ENCODE data around the gene GMPPA.

Gene GMPPA

DNA sequence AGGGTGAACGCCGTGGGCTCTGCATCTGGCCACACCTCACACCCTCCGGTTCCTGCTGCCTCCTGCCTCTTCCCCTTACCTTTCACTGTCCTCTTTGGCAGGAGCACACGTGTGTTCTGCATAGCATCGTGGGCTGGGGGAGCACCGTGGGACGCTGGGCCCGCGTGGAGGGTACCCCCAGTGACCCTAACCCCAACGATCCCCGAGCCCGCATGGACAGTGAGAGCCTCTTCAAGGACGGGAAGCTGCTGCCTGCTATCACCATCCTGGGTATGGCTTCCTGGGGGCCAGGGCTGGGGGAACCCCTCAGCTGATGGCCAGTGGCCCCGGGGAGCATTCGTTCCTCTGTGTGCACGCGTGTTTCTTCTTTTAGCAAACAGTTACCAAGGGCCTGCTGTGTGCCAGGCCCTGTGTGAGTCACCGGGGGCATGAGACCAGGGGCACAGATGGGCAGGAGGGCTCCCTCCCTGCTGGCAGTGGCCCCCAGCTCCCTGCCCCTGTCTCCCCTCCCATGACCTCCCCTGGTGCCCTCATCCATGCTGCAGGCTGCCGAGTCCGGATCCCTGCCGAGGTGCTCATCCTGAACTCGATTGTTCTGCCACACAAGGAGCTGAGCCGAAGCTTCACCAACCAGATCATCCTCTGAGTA lies 7.6 kb downstream of the GMPPA start:
- DNase-seq (ENCODE audit: low read depth in 2 of 2), result no peak

DNA sequence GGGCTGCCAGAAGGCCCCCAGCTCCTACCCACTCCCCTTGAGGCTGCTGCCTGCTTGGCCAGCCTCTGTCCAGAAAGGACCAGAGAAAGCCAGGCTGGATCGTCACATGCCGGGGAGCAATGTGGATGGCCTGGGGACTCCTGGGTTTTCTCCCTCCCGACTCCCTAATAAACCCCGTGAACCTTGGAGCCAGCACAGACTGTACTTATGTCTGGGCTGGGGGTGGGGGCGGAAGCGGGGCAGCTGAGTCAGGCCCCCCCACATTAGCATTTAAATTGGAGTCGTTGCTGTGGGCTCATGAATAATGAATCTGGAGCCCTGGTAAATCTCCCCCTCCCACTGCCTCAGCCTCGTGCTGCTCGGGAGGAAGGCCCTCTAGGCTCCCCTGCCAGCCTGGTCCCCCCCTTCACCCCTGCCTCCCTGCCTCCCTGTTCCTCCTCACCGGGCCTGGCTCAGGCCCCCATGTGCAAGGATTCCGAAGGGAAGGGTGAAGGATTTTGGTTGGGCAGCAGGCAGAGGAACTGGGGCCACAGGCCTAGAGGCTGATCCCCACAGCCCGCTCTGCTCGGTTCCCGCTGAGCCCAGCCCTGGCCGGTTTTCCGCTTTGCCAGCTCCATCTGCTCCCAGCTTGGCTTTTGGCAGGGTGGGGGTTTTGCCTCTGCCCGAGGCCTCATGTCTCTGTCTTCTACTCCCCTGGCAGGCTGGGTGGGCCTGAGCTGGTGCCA lies 8.3 kb downstream of the GMPPA start:
- no peak for DNase-seq (ENCODE audit: low read depth in 2 of 2)

DNA sequence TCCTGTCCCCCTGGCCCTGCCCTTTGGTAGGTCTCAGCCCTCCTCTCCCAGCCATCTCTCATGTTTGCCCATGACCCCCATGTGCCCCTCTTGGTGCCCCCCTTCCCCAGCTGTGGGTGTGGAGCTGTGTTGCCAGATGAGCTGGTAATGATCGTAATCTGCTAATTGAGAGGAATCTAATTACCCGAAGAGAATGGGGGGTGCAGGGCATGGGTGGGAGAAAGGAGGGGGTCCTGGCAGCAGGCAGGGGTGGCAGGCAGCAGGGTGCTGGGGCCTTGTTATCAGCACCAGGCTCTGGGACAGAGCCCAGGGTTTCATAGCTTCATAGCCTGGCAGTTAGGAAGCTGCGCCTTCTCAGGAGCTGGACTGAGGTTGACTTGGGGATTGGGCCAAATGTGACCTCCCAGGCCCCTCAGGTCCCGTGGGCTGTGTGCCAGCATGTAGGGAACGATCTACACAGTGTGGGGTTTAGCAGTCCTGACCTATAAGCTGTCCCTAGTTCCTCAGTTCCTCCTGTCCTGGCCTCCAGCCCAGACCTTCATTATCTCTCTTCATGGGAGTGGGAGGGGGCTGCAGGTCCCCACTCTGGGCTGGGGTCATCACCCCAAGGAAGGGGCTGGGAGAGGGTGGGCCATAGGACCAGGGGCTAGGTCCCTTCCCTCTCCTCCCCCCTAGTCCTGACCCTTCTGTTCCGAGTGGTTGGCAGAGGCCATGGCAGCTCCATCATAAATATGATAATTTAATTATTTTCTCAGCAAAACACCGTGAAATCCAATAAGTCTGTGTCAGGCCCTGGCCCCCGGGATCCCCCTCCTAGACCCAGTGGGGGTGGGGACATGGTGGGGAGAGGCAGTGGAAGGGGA lies 9.1 kb downstream of the GMPPA start:
- no peak for DNase-seq (ENCODE audit: low read depth in 2 of 2)

DNA sequence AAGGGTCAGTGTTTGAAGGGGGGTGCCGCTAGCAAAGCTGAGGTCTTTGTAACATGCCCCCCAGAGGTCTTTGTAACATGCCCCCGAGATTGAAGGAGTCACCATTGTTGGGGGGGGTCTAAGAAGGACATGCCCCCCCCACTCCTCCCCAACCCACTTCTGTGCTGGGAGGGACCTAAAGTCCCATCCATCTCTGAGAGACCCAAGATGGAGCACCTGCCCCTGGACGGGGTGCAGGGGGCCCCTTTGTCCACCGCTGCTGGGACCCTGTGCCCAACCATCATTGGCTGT lies 9.7 kb downstream of the GMPPA start:
- no peak for DNase-seq (ENCODE audit: low read depth in 2 of 2)

DNA sequence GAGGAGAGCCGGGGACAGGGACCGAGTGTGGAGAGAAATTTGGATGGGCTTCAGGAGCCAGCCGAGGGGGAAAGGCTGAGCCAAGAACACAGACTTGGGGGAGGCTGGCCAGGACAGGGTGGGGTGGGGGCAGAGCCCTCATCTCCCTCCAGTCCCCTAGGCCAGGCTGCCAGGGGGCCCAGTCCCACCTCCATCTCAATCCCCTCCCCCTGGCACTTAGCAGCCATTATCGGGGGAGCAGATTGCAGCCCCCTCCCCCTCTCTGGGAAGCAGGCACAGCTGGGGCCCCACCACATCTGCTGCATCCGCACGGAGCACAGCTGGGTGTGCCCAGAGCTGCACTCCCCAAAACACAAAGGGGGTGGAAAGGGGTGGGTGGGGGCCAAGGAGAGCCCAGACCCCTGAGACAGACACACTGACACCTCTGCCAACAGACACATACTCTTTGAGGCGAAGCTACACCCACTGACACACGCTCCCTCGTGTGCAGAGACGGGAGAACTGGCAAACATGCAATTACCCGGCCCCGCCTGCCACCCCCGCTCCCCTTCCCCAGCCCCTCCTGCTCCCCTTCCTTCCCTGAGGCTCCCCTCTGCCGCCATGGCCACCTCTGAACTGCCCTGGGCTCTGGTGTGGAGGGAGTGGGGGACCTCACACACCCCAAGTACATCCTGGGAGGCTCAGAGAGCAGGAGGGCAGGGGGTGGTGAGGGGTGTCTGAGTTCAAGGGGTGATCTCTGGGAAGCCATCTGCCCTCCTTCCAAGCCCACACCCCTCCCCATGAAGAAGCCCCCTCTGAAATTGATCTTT lies 10.5 kb downstream of the GMPPA start:
- DNase-seq (ENCODE audit: low read depth in 2 of 2), result no peak

DNA sequence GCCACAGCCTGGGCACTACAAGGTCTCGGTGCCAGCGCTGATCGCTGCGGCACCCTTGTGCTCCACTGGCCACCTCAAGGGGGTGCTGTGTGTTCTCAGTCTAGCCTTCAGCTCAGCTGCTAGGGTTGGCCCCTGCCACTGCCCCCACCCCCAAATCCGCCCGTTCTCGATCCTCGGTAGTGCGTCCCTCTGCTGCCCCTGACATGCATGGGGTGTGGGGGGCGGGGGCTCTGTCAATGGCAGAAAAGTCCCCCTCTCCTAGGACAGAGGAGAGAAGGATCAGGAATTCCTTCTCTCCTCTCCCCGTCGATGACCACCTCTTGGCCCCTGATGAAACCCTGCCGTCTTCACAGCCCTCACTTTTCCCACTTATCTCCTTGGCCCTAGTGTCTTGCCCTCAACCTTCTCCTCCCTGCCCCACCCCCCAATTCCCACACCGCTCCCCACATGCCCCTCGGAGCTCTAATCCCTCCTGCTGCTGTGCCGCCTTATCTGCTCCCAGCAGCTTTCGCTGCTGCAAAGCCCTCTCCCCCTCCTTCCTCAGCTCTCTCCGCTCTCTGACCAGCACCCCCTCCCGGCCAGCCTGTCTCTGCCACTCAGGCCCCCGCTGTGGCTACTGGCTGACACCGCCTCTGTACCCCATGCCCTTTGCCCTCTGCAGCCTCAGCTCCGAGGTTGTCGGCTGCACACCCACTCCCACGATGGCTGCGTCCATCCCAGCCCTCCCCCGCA lies 11.3 kb downstream of the GMPPA start:
- peak in 1 of 2 donors; percentile 26 for DNase-seq (ENCODE audit: low read depth in 2 of 2)

DNA sequence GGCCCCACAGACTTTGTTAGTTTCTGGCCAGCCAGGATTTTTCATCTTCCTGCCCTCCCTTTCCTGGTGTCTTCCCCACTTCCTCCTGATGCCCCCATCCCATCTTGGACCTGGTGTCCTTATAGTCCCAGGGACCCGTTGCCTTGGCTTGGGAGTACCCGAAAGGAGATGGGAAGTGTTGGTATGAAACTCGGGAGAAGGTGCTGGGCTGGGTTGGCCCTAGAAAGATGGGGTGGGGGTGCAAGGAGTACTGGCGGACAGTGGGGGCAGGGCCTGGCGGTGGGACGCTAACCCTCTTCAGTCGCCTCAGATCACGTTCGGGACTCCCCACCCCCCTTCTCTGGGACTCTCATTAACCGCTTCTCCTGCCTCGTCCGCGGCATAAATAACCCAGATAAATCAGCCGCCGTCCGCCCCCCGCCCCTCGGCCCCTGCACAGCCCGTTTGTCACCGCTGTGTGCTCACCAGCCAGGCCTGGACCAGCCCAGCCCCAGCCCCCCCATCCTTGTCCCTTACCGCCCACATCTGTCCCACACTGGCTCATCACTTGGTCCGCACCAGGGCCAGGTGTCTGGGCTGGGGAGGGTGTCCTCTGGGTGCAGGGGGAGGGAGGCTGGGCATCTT lies 11.9 kb downstream of the GMPPA start:
- DNase-seq (ENCODE audit: low read depth in 2 of 2), result no peak

DNA sequence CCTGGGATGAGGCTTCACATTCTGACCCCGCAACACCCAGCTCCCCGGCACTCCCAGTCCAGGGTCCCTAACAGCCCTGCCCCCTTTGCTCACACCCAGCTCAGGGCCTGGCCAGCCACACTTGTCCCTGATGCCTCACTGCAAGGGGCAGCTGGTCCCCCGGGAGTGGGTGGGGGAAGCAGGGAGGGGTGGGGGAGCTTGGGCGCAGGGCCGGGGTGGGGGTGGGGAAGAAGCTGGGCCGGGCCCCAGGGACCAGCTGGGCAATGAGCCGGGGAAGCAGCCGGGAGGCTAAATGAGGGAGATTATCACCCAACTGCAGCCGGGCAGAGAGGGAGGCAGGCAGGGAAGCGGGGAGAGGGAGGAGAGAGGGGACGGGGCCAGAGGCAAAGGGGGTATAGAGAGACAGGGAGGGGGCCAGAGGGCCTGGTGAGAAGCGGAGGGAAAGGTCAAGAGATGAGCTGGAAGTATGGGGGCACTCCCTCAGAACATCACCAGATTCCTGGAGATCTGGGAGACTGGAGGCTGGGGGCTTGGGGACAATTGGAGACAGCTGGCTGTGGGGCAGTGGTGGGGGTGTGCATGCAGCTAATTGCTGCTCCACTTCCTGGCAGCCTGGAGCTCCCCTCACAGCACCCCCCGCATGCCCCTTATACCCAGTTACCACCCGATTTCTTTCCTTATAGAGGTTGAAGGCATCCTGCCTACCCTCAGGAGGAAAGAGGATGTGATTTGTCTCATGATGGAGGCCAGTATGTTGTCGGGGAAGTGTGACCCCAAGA lies 13.0 kb downstream of the GMPPA start:
- no peak for DNase-seq (ENCODE audit: low read depth in 2 of 2)

DNA sequence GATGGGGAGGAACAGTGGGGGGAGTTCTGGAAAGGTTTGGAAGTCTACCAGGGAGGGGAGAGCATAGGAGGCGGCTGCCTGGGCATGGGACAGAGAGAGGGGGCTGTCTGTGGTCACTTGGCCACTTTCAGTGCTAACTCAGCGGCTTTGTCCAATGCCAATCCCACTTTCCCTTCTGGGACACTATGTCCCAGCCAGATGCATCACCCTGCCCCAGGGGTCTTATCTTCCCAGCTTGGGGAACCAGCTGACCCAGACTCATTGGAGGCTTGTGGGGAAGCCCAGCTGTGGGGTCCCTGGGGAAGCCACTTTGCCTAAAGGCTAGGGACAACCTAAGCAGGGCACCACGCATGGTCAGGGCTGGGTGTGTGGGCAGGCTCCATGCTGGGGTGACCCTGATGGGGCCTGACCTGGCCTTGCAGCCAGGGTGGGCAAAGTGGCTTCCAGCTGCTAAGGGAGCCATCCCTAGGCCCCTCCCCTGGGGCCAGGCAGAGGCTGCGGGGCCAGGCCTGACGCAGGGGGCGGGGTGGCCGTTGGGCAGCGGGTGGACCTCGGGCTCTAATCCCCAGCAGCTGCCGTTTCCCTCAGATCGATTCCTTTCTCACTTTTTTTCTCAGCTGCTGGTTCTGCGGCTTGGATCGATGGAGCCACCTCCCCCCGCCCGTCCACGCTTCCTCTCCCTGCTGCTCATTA lies 14.0 kb downstream of the GMPPA start:
- DNase-seq (ENCODE audit: low read depth in 2 of 2), result no peak

DNA sequence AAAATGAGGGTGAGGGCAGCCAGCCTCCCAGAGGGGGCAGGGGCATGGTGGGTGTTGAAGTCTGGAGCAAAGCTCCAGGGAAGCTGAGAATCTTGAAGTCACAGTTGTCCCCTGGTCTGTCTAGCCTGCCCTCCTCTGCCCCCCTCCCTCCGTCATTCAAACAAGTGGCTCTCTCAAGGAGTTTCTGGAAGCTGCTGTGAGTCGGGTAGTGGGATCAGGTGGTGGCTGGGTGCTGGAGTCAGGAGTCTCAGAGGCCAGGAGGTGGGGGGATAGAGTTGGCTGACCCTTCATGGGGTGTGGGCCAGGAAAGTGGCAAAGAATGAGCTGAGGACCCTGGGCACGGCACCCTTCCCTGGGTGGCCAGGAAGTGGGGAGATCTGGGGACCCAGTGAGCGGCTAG lies 15.1 kb downstream of the GMPPA start:
- DNase-seq (ENCODE audit: low read depth in 2 of 2), result no peak

DNA sequence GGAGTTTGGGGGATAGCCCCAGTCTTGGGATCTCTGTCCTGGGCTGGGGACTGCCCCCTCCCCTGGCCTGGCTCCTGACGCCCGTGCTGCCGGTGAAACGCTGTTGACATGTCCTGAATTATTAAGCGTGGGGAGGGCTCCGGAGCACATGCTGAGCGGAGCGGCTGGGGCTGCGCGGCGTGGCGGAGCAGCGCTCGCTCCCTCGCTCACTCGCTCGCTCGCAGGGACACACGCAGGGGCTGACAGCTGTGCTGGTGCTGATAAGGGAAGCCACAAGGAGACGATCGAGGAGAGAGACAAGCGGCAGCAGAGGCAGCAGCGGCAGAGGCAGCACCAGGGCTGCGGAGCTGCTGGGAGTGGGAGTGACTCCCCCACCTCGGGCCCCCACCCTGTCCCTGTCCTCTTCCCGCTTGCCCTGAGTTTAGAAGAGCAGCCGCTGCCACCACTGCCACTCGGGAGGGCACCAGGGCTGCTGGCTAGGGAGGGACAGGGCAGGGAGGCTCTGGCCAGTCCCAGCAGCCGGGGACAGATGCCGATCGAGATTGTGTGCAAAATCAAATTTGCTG lies 15.6 kb downstream of the GMPPA start, which contains the start of gene ASIC4:
Gene ASIC4, plus strand, starts transcription at position 287 of the 566 bp plus-strand sequence. Its CDS starts 243 bp downstream, at position 530.
- DNase-seq (ENCODE audit: low read depth in 2 of 2), result no peak

DNA sequence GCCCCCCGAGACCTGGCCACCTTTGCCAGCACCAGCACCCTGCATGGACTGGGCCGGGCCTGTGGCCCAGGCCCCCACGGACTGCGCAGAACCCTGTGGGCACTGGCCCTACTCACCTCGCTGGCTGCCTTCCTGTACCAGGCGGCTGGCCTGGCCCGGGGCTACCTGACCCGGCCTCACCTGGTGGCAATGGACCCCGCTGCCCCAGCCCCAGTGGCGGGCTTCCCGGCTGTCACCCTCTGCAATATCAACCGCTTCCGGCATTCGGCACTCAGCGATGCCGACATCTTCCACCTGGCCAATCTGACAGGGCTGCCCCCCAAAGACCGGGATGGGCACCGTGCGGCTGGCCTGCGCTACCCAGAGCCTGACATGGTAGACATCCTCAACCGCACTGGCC lies 16.1 kb downstream of the GMPPA start:
- DNase-seq (ENCODE audit: low read depth in 2 of 2), result no peak

DNA sequence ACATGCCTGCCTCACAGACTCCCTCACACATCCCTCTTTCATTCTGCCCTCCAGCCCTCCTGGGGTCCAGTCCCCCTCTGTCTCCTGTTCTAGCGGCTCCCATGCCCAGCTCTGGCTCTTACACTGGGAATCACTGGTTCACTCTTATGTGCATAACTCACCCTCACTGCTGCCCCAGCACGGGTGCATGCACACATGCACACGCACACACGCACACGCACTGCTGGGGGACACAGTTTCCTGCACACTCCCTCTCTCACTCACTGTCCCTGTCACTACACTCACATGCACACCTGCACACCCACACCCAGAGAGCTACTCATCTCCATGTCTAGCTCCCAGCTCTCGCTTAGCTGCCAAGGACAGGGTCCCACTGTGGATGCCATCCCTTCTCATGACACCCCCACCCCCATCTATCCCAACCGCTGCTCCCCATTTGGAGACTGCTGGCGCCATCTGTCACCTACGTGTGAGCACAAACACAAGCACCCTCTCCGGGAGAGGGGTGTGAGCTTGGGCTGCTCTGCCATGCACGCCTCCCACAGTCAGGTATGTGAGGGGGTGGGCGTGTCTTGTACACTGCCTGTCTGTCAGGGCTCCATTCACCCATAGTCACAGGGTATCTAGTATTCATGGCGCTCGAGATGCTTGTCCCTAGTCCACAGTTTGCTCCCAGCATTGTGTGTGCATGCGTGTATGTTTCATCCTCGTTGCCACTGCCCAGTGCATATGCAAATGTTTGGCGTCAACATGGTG lies 17.4 kb downstream of the GMPPA start:
- DNase-seq (ENCODE audit: low read depth in 2 of 2), result no peak

DNA sequence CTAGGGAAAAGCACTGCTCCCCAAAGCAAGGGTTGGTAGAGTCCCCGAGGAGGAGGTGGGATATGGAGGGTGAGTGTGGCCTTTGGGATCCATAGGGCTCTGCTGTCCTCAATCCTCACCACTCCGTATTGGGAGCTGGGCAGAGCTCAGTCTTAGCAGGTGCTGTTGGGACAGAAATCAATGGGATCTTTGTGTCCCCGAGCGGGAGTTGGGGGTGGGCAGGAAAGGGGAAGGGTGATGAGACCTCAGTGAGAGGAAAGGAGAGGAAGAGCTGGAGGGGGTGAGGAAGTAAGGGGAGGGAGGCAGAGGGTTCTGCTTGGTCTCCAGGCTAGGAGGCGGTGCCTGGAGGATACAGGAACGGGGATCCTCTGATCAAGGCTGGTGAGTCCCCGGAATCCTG lies 18.2 kb downstream of the GMPPA start:
- DNase-seq (ENCODE audit: low read depth in 2 of 2), result no peak

DNA sequence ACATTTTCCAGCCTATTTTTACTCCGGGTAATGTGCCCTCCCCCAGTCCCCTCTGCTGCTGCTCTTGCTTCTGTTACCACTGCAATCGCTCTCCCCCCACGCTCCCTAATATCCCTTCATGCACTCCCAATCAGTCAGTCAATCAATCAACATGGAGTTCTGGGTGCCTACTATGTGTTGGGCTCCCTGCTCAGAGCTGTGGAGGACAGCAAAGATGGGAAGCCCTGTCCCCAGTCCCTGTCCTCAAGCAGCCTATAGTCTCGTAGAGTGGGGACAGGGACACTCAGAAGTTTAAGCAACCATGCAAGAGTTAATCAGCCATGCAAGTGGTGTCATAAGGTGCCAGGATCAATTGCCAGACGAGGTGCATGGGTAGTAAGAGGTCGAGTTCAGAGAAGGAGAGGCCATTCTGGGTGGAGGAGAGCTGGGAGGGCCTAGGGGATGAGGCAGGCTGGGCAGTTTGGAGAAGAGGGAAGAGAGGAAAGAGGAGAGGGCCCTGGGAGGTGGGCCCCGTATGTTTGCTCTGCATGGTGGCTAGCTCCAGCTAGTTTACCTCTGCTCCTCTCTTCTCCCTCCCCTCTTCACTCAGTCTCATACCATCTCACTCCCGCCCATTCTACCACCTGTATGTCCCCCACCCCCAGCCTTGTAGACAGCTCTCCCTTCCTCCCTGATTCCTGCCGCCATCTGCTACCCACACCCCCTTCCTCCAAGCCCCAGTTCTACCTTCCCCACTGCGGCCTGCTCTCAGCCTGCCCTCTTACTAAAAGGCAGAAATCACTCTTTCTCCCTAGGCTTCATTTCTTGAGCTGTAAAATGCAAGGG lies 19.5 kb downstream of the GMPPA start:
- DNase-seq (ENCODE audit: low read depth in 2 of 2), result no peak

DNA sequence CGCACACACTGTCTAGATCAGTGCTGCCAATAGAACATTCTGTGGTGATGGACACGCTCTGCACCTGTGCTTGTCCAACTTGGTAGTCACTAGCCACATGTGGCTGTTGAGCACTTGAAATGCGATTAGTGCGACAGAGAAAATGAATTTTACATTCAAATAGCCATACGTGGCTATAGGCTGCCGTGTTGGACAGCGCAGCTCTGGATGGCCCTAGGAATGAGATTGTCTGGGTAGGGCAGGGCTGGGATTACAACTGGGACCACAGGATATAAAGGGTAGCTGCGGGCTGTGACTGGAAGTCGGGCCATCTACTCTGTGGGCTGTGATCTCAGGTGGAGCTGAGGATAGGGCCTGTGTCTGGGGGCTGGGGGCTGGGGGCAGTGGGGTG lies 20.8 kb downstream of the GMPPA start:
- DNase-seq (ENCODE audit: low read depth in 2 of 2), result no peak

DNA sequence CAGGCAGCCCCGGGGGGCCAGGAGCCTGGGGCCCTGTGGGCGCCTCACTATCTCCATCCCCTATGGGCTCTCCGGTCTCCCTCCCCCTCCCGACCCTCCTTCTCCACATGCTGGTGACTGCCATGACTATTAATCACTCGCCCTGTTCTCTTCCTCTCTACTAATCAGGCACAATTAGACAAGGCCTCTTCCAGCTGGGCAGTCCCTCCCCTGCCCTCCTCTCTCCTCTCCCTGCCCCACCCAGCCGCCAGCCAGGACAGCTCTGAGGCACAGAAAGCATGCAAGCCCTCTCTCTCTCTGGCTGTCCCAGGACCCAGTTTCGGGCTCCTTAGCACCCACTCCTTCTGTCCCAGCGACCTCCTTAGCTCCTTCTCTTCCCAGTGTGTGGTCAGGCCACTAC lies 21.4 kb downstream of the GMPPA start:
- no peak for DNase-seq (ENCODE audit: low read depth in 2 of 2)

Data from stimulated activated CD8-positive, alpha-beta memory T cell treated with anti-CD3 and anti-CD28 coated beads, Interleukin-7, amount 100 ng/mL, for 1 hour (primary cell).